ENCODE results near the gene OR52I2. TPM values are rescaled to one million over a fixed set of nuclear protein-coding genes. Genes with fewer than 3 reads are reported as not detected.

OR52I2 gene
- total and polyA plus RNA-seq, 2 donors (not counting 1 experiment from before 2014, with no cell fraction given) = not detected

- TF ChIP-seq, protein P1, sequence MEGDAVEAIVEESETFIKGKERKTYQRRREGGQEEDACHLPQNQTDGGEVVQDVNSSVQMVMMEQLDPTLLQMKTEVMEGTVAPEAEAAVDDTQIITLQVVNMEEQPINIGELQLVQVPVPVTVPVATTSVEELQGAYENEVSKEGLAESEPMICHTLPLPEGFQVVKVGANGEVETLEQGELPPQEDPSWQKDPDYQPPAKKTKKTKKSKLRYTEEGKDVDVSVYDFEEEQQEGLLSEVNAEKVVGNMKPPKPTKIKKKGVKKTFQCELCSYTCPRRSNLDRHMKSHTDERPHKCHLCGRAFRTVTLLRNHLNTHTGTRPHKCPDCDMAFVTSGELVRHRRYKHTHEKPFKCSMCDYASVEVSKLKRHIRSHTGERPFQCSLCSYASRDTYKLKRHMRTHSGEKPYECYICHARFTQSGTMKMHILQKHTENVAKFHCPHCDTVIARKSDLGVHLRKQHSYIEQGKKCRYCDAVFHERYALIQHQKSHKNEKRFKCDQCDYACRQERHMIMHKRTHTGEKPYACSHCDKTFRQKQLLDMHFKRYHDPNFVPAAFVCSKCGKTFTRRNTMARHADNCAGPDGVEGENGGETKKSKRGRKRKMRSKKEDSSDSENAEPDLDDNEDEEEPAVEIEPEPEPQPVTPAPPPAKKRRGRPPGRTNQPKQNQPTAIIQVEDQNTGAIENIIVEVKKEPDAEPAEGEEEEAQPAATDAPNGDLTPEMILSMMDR (conservative IDR thresholded peaks at IDR 0.05 in 1 of 2, IDR thresholded peaks at IDR 0.05 in 1 of 2; ENCODE audit: low read depth in 1 of 2, low read length in 2 of 2) = no peak
- no peak for TF ChIP-seq EZH2 (IDR thresholded peaks at IDR 0.05; ENCODE audit: low read length, missing control alignments)
- no peak overlapping the region for H2AFZ ChIP-seq (ENCODE audit: low read length)
- H3K27ac ChIP-seq (ENCODE audit: insufficient read depth, low read length) = no peak overlapping the region
- H3K4me1 ChIP-seq (ENCODE audit: control insufficient read depth, extremely low read depth, insufficient read depth, low read length) = no peaks in the 10 kb centered on the region
- no peaks in the 10 kb centered on the region for H3K79me2 ChIP-seq (ENCODE audit: control insufficient read depth, insufficient read depth, low read length)
- no peak for DNase-seq (ENCODE audit: low read depth in 2 of 2)
- no peaks in the 10 kb centered on the region for H4K20me1 ChIP-seq (ENCODE audit: control insufficient read depth, extremely low read depth, insufficient read depth, low read length)
- no peak overlapping the region for H3K4me2 ChIP-seq (ENCODE audit: extremely low read depth, insufficient read depth, low read length)
- H3K36me3 ChIP-seq (ENCODE audit: control insufficient read depth, insufficient read depth, low read length) = no peaks in the 10 kb centered on the region
- H3K27me3 ChIP-seq (ENCODE audit: control insufficient read depth, insufficient read depth, low read length) = no peaks in the 10 kb centered on the region
- no peak overlapping the region for H3K4me3 ChIP-seq (replicated peaks in 1 of 4; ENCODE audit: control extremely low read depth in 1 of 4, insufficient read depth in 1 of 4, low read depth in 3 of 4, low read length in 4 of 4)
- H3K9ac ChIP-seq (ENCODE audit: insufficient read depth, low read length) = no peak overlapping the region
- H3K9me3 ChIP-seq (ENCODE audit: control insufficient read depth, insufficient read depth, low read depth, low read length) = no peaks in the 10 kb centered on the region
Measured at GRCh38 chr11:4639931-4640330, 58.4 kb downstream of the OR52I2 start.

GRCh38 chr11:4641501-4641900 is 60.0 kb downstream of the OR52I2 start:
- H4K20me1 ChIP-seq (ENCODE audit: control insufficient read depth, extremely low read depth, insufficient read depth, low read length) = no peaks in the 10 kb centered on the region
- no peaks in the 10 kb centered on the region for H3K36me3 ChIP-seq (ENCODE audit: control insufficient read depth, insufficient read depth, low read length)
- no peak overlapping the region for H3K4me2 ChIP-seq (ENCODE audit: extremely low read depth, insufficient read depth, low read length)
- no peak overlapping the region for H2AFZ ChIP-seq (ENCODE audit: low read length)
- H3K27ac ChIP-seq (ENCODE audit: insufficient read depth, low read length) = no peak overlapping the region
- no peak overlapping the region for H3K4me3 ChIP-seq (replicated peaks in 1 of 4; ENCODE audit: control extremely low read depth in 1 of 4, insufficient read depth in 1 of 4, low read depth in 3 of 4, low read length in 4 of 4)
- no peaks in the 10 kb centered on the region for H3K79me2 ChIP-seq (ENCODE audit: control insufficient read depth, insufficient read depth, low read length)
- DNase-seq (ENCODE audit: low read depth in 2 of 2) = no peak
- H3K4me1 ChIP-seq (ENCODE audit: control insufficient read depth, extremely low read depth, insufficient read depth, low read length) = no peaks in the 10 kb centered on the region
- H3K9me3 ChIP-seq (ENCODE audit: control insufficient read depth, insufficient read depth, low read depth, low read length) = no peaks in the 10 kb centered on the region
- H3K9ac ChIP-seq (ENCODE audit: insufficient read depth, low read length) = no peak overlapping the region
- H3K27me3 ChIP-seq (ENCODE audit: control insufficient read depth, insufficient read depth, low read length) = no peaks in the 10 kb centered on the region
- no peak for TF ChIP-seq EZH2 (IDR thresholded peaks at IDR 0.05; ENCODE audit: low read length, missing control alignments)
- TF ChIP-seq, protein P1 (conservative IDR thresholded peaks at IDR 0.05 in 1 of 2, IDR thresholded peaks at IDR 0.05 in 1 of 2; ENCODE audit: low read depth in 1 of 2, low read length in 2 of 2) = no peak

DNA sequence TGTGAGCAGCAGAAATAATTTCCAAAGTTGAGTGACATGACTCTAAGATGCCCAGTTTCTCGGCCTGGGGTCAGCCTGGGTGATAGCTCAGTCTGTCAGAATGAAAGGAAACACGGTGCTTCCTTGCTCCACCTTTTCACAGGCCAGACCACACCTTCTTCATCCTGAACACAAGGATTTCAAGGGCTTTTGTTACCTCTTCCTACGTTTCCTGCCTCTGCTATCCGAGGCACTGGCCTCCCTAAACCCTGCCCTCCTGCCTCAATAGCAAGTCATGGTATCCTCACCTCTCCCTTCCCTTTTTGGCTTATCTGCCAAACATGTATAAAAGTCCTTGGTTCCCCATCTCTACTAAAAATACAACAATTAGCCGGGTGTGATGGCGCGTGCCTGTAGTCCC is 60.5 kb downstream of the OR52I2 start:
- Histone ChIP-seq H3K9ac (ENCODE audit: insufficient read depth, low read length) (no peak overlapping the region), H4K20me1 (ENCODE audit: control insufficient read depth, extremely low read depth, insufficient read depth, low read length) (no peaks in the 10 kb centered on the region), H3K4me1 (ENCODE audit: control insufficient read depth, extremely low read depth, insufficient read depth, low read length) (no peaks in the 10 kb centered on the region), H3K4me2 (ENCODE audit: extremely low read depth, insufficient read depth, low read length) (no peak overlapping the region), H3K27ac (ENCODE audit: insufficient read depth, low read length) (no peak overlapping the region), H3K79me2 (ENCODE audit: control insufficient read depth, insufficient read depth, low read length) (no peaks in the 10 kb centered on the region), H3K27me3 (ENCODE audit: control insufficient read depth, insufficient read depth, low read length) (no peaks in the 10 kb centered on the region), H3K9me3 (ENCODE audit: control insufficient read depth, insufficient read depth, low read depth, low read length) (no peaks in the 10 kb centered on the region), H3K4me3 (replicated peaks in 1 of 4; ENCODE audit: control extremely low read depth in 1 of 4, insufficient read depth in 1 of 4, low read depth in 3 of 4, low read length in 4 of 4) (no peak overlapping the region), H3K36me3 (ENCODE audit: control insufficient read depth, insufficient read depth, low read length) (no peaks in the 10 kb centered on the region), H2AFZ (ENCODE audit: low read length) (no peak overlapping the region)
- DNase-seq (ENCODE audit: low read depth in 2 of 2) = no peak
- TF ChIP-seq, protein P1 (conservative IDR thresholded peaks at IDR 0.05 in 1 of 2, IDR thresholded peaks at IDR 0.05 in 1 of 2; ENCODE audit: low read depth in 1 of 2, low read length in 2 of 2) = no peak
- TF ChIP-seq EZH2 (IDR thresholded peaks at IDR 0.05; ENCODE audit: low read length, missing control alignments) = no peak

Other genes with a start within 250 kb of the OR52I2 start
- not detected in 2 replicates for gene OR52B4, start 213.4 kb upstream of the OR52I2 start, total RNA-seq
- gene OR52B4, start 213.4 kb upstream of the OR52I2 start, polyA plus RNA-seq = not detected in 2 replicates
- 25.2 and 28.4 TPM in 2 replicates for gene TRIM21, start 188.0 kb upstream of the OR52I2 start, total RNA-seq
- 22.9 and 30.5 TPM in 2 replicates for gene TRIM21, start 188.0 kb upstream of the OR52I2 start, polyA plus RNA-seq
- gene OR52K2, start 132.4 kb upstream of the OR52I2 start, total RNA-seq = not detected in 2 replicates
- gene OR52K2, start 132.4 kb upstream of the OR52I2 start, polyA plus RNA-seq = not detected in 2 replicates
- gene OR52K1, start 99.1 kb upstream of the OR52I2 start, total RNA-seq = not detected in 2 replicates
- not detected in 2 replicates for gene OR52K1, start 99.1 kb upstream of the OR52I2 start, polyA plus RNA-seq
- not detected in 2 replicates for gene OR52M1, start 36.6 kb upstream of the OR52I2 start, total RNA-seq
- gene OR52M1, start 36.6 kb upstream of the OR52I2 start, polyA plus RNA-seq = not detected in 2 replicates
- not detected in 2 replicates for gene OR52I1, start 12.3 kb downstream of the OR52I2 start, total RNA-seq
- not detected in 2 replicates for gene OR52I1, start 12.3 kb downstream of the OR52I2 start, polyA plus RNA-seq
- 11.1 and 12.1 TPM in 2 replicates for gene TRIM68, start 26.5 kb downstream of the OR52I2 start, total RNA-seq
- 6.5 and 6.6 TPM in 2 replicates for gene TRIM68, start 26.5 kb downstream of the OR52I2 start, polyA plus RNA-seq
- not detected in 2 replicates for gene OR51D1, start 55.7 kb downstream of the OR52I2 start, total RNA-seq
- gene OR51D1, start 55.7 kb downstream of the OR52I2 start, polyA plus RNA-seq = not detected in 2 replicates
- not detected in 2 replicates for gene OR51E1, start 62.2 kb downstream of the OR52I2 start, total RNA-seq
- gene OR51E1, start 62.2 kb downstream of the OR52I2 start, polyA plus RNA-seq = not detected in 2 replicates
- gene OR51E2, start 116.1 kb downstream of the OR52I2 start, total RNA-seq = not detected in 2 replicates
- gene OR51E2, start 116.1 kb downstream of the OR52I2 start, polyA plus RNA-seq = 0.02 TPM in 1 of 2 replicates, not detected in the other
- not detected in 2 replicates for gene MMP26, start 123.0 kb downstream of the OR52I2 start, total RNA-seq
- not detected in 2 replicates for gene MMP26, start 123.0 kb downstream of the OR52I2 start, polyA plus RNA-seq
- not detected in 2 replicates for gene OR51F1, start 188.2 kb downstream of the OR52I2 start, total RNA-seq
- gene OR51F1, start 188.2 kb downstream of the OR52I2 start, polyA plus RNA-seq = not detected in 2 replicates
- not detected in 2 replicates for gene OR52R1, start 222.6 kb downstream of the OR52I2 start, total RNA-seq
- gene OR52R1, start 222.6 kb downstream of the OR52I2 start, polyA plus RNA-seq = not detected in 2 replicates
- gene OR51F2, start 239.6 kb downstream of the OR52I2 start, total RNA-seq = not detected in 2 replicates
- not detected in 2 replicates for gene OR51F2, start 239.6 kb downstream of the OR52I2 start, polyA plus RNA-seq

All from fibroblast of lung (primary cell).